Endothelial cell of umbilical vein (primary cell): Measurements from ENCODE around the gene PHPT1.

Source experiments
- CTCF ChIP-seq, 2 donors: IDR thresholded peaks; 1 replicate in 1 of 2; 2 replicates in 1 of 2; pipeline ENCODE4 v1.5.1; 2011; ENCODE audit warnings: low read length in 2 of 2, mild to moderate bottlenecking in 2 of 2, moderate library complexity in 2 of 2, control low read depth in 1 of 2, inconsistent platforms in 1 of 2, low read depth in 1 of 2; ENCODE audit not compliant: insufficient read depth in 1 of 2; ENCODE audit errors: extremely low read depth in 1 of 2
- EZH2 ChIP-seq: IDR thresholded peaks from 2 replicates; pipeline ENCODE4 v1.6.1; 2012; ENCODE audit warnings: borderline replicate concordance, low read depth, mild to moderate bottlenecking, moderate library complexity, low read length, inconsistent platforms; ENCODE audit not compliant: severe bottlenecking
- FOS ChIP-seq: IDR thresholded peaks from 2 replicates; pipeline ENCODE4 v1.6.1; 2011; ENCODE audit warnings: mild to moderate bottlenecking, low read length, moderate library complexity, borderline replicate concordance; ENCODE audit not compliant: insufficient read depth
- GATA2 ChIP-seq: IDR thresholded peaks from 2 replicates; pipeline ENCODE4 v1.7.0; 2011; ENCODE audit warnings: low read depth, mild to moderate bottlenecking, moderate library complexity, mixed read lengths, low read length; ENCODE audit not compliant: insufficient read length, insufficient read depth
- JUN ChIP-seq: IDR thresholded peaks from 2 replicates; pipeline ENCODE4 v1.6.1; 2011; ENCODE audit warnings: borderline replicate concordance, low read depth; ENCODE audit not compliant: insufficient read length, insufficient read depth
- MAX ChIP-seq: IDR thresholded peaks from 2 replicates; pipeline ENCODE4 v1.6.1; 2011; ENCODE audit not compliant: insufficient read depth, insufficient read length
- MYC ChIP-seq: IDR thresholded peaks from one replicate; pipeline ENCODE4 v1.6.1; 2011; ENCODE audit warnings: mild to moderate bottlenecking, low read depth, low read length
- POLR2A ChIP-seq: IDR thresholded peaks from 2 replicates; pipeline ENCODE4 v1.6.1; 2012; ENCODE audit warnings: low read depth, mild to moderate bottlenecking, control low read depth, low read length
- POLR2AphosphoS5 ChIP-seq: IDR thresholded peaks from 2 replicates; pipeline ENCODE4 v1.6.1; 2012; ENCODE audit warnings: low read depth, mild to moderate bottlenecking, control low read depth, low read length, moderate library complexity; ENCODE audit not compliant: insufficient read depth

- TF ChIP-seq JUN: no peak
- TF ChIP-seq CTCF (IDR thresholded peaks at IDR 0.05; ENCODE audit: extremely low read depth in 1 of 2, insufficient read depth in 1 of 2, low read depth in 1 of 2, low read length in 2 of 2): no peak
- no peak for TF ChIP-seq POLR2AphosphoS5
- TF ChIP-seq EZH2: no peak
- TF ChIP-seq POLR2A: no peak
- TF ChIP-seq MYC: no peak
- TF ChIP-seq MAX: no peak
- TF ChIP-seq GATA2: no peak
- TF ChIP-seq FOS: no peak
Observed at GRCh38 chr9:136886610-136887597, 37.7 kb downstream of the PHPT1 start.
